ENCODE data around the gene FBXW11. TPM values are rescaled to one million over a fixed set of nuclear protein-coding genes. Genes with fewer than 3 reads are reported as not detected.

FBXW11 gene
- total RNA-seq, 1 experiment from 2014 or later: 52.2 TPM

DNA sequence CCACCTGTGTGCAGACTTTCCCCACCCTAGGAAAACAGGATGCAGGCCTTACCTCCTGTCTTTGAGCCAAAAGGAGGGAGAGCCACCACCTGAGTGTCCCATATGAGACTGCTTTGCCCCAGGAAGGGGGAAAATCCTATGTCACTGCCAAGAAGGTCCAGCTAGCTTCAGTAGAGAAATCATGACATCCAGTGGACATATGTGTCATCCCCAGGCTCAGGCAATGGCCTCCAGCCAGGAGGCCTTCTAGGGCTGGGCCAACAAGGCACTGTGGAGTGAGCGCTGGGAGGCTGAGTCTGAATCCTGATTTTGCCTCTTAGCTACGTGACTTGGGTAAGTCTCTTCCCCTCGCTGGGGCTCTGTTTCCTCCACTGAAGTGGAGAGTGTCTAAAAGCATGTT, 160.6 kb downstream of the FBXW11 start:
- POLR2A ChIA-PET: no interaction called here
- Mint-ChIP-seq H3K27ac (no peak overlapping the region), H3K9me3 (no peaks in the 10 kb centered on the region; the same call in 1 of the 2 replicates), H3K27me3 (ENCODE audit: low read depth) (0 out of 2 replicates have a peak, but pooled peaks cover 3% of the 10 kb centered on the region), H3K36me3 (no peaks in the 10 kb centered on the region), H3K4me3 (no peak overlapping the region), H3K4me1 (peaks cover 5% of the 10 kb centered on the region)
- CTCF ChIA-PET: interaction anchor here (1.1 to 1.9 kb wide), 3 partner anchors 12 to 427 kb away, joined by 3 to 13 read pairs (median 7); partner anchors contain the start of gene FGF18
- no peak for ATAC-seq
- TF ChIP-seq CREB1 (CRISPR knock-in tag; IDR thresholded peaks at IDR 0.05): no peak
- no peak for TF ChIP-seq CREM (CRISPR knock-in tag; IDR thresholded peaks at IDR 0.05)
- TF ChIP-seq ATF1 (CRISPR knock-in tag; IDR thresholded peaks at IDR 0.05): no peak
- TF ChIP-seq ZNF121 (CRISPR knock-in tag; IDR thresholded peaks at IDR 0.05): no peak
- TF ChIP-seq CTCF (IDR thresholded peaks at IDR 0.05): no peak
- TF ChIP-seq IRF1 (CRISPR knock-in tag; IDR thresholded peaks at IDR 0.05): no peak
- no peak for TF ChIP-seq ZNF317 (CRISPR knock-in tag; IDR thresholded peaks at IDR 0.05; ENCODE audit: borderline replicate concordance, low read depth)
- no peak for TF ChIP-seq ERG (CRISPR knock-in tag; IDR thresholded peaks at IDR 0.05)
- TF ChIP-seq SP1 (CRISPR knock-in tag; conservative IDR thresholded peaks at IDR 0.05): no peak
- TF ChIP-seq, protein P1, sequence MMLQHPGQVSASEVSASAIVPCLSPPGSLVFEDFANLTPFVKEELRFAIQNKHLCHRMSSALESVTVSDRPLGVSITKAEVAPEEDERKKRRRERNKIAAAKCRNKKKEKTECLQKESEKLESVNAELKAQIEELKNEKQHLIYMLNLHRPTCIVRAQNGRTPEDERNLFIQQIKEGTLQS (CRISPR knock-in tag; conservative IDR thresholded peaks at IDR 0.05): no peak
- no peak for TF ChIP-seq GABPB1 (CRISPR knock-in tag; IDR thresholded peaks at IDR 0.05)
- TF ChIP-seq MXD4 (CRISPR knock-in tag; IDR thresholded peaks at IDR 0.05; ENCODE audit: borderline replicate concordance): no peak
- no peak for TF ChIP-seq JAZF1 (CRISPR knock-in tag; IDR thresholded peaks at IDR 0.05)
- no peak for TF ChIP-seq PRRX2 (CRISPR knock-in tag; IDR thresholded peaks at IDR 0.05)
- DNase-seq (ENCODE audit: low spot score): no peak

DNA sequence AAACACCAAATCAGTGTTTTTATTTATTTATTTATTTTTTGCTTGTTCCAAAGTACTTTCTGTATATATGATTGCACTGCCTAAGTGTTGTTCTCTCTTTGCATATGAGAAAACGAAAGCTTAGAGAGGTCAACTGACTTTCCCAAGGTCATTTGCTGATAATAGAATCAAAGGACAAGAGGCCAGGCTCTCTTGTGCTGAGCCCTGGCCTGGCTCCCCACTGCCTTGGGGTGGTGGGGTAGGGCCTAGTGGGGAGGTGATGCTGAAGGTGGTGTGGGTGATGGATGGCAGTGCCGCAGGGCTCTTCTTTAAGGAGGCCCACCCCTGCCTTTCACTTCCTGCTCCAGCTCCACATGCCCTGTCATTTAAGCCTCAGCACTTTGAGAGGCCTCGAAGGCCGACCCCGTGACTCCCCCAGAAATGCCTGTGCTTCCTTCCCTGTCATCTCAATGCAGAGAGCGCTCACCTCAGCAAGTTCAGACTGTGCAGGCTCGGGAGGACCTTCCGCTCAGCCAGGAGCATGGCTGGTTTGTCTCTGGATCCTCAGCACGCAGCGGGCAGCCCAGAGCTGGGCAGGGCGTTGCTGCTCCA, 161.3 kb downstream of the FBXW11 start:
- H3K9me3 Mint-ChIP-seq: no peaks in the 10 kb centered on the region; the same call in 1 of the 2 replicates
- POLR2A ChIA-PET: no interaction called here
- no peaks in the 10 kb centered on the region for H3K36me3 Mint-ChIP-seq
- no peak; the same call in 1 of the 2 replicates for ATAC-seq
- CTCF ChIA-PET: interaction anchor here (1.4 to 1.8 kb wide), 2 partner anchors 13 to 426 kb away, joined by 7 read pairs; partner anchors contain the start of gene FGF18
- no peak overlapping the region for H3K27ac Mint-ChIP-seq
- no peak for TF ChIP-seq SOX15 (CRISPR knock-in tag; IDR thresholded peaks at IDR 0.05)
- no peak for TF ChIP-seq TEAD4 (CRISPR knock-in tag; IDR thresholded peaks at IDR 0.05)
- TF ChIP-seq MAX (CRISPR knock-in tag; IDR thresholded peaks at IDR 0.05): no peak
- TF ChIP-seq FOXP1 (CRISPR knock-in tag; IDR thresholded peaks at IDR 0.05; ENCODE audit: borderline replicate concordance): no peak
- no peak for TF ChIP-seq PRRX2 (CRISPR knock-in tag; IDR thresholded peaks at IDR 0.05)
- no peak for TF ChIP-seq CREB1 (CRISPR knock-in tag; IDR thresholded peaks at IDR 0.05)
- TF ChIP-seq TP53 (CRISPR knock-in tag; IDR thresholded peaks at IDR 0.05): no peak
- no peaks in the 10 kb centered on the region; the same call in 1 of the 2 replicates for H3K4me1 Mint-ChIP-seq
- no peak overlapping the region for H3K4me3 Mint-ChIP-seq
- DNase-seq (ENCODE audit: low spot score): no peak
- 0 out of 2 replicates have a peak, but pooled peaks cover 3% of the 10 kb centered on the region for H3K27me3 Mint-ChIP-seq (ENCODE audit: low read depth)
